Stimulated activated CD8-positive, alpha-beta memory T cell treated with anti-CD3 and anti-CD28 coated beads, Interleukin-12 subunit alpha, Interleukin-12 subunit beta, amount 100 ng/mL, for 24 hours (primary cell): ENCODE measurements around the gene RIN3.
"Not testable (repeated sequence)": the region's sequence is repeated elsewhere in the genome, so short reads cannot be mapped to it uniquely, and the experiment has no call there.

Experiments
- DNase-seq: peaks from one replicate; pipeline ENCODE4 v3.0.0-alpha.2; 2020; ENCODE audit errors: extremely low read depth

RIN3 gene

GRCh38 chr14:92665661-92666110, 152.1 kb downstream of the RIN3 start:
- no peak for DNase-seq

DNA sequence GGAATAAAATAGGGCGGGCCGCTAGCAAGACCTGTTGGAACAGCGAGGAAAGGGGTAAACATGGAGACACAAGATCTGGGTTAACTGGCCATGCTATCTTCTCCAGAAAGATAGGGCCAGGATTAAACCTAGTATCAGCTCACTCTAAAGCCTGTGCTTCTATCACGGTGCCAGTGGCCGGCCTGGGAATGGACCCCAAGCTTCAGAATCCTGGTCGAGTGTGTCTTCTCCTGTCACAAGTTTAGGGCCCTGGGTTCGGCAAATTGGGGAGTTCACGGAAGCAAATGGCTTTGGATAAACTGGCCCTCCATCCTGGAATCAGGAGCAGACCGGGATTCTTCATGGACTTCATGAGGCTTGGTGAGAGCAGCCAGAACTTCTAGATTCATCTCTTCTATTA, 152.7 kb downstream of the RIN3 start:
- no peak for DNase-seq

DNA sequence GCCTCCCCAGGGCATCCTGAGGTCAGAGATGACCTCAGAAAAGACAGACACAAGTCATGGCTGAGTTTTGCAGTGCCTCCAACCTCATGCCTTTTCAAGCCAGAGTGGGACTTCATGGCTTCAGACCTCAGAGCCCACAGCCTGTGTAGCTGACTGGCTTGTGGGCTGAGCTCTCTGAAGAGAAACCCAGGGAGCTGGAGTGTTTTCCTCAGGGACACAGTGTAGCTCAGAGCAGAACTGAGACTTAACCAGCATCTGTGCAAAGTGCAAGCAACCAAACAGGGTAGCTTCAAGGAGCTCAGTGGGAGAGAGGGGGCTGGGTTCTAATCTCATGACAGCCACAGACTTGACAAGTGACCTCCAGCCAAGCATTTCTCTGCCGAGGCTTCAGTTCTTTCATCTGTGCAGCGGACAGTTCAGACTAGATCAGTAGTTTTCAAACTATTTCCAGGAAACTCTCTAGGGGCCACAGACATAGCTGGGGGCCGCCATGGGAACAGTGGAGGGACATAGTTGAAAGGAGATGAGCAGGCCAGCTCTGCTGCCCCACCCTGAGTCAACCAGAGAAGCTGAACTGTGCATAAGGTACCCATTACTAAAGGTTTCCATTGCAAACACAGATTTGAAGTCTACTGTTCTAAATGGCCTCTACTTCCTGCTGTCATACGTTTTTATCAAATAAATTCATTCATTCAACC, 154.8 kb downstream of the RIN3 start:
- no peak for DNase-seq

- no peak for DNase-seq
Observed at GRCh38 chr14:92670160-92670559, 156.6 kb downstream of the RIN3 start.

GRCh38 chr14:92670643-92671366, 157.2 kb downstream of the RIN3 start:
- DNase-seq = no peak

DNA sequence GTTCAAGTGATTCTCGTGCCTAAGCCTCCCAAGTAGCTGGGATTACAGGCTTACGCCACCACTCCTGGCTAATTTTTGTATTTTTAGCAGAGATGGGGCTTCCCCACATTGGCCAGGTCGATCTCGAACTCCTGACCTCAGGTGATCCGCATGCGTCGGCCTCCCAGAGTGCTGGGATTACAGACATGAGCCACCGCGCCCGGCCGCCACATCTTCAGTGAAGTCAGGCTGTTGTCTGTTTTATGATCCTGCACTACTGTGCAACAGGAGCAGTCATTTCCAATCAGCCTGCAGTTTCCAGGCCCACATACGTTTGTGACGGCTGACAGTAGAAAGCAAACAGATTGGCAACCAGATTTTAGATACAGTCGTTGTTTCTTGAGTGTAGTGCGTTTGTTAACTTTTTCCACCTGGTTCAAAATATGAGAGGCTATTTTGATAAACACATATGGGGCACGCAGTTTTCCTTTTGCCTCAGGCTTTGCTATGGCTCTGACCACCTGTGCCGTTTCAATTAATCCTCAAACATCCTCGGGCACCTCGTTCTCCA, 160.1 kb downstream of the RIN3 start:
- DNase-seq = no peak

- DNase-seq = no peak
Observed at GRCh38 chr14:92675421-92675820, 161.8 kb downstream of the RIN3 start.

DNA sequence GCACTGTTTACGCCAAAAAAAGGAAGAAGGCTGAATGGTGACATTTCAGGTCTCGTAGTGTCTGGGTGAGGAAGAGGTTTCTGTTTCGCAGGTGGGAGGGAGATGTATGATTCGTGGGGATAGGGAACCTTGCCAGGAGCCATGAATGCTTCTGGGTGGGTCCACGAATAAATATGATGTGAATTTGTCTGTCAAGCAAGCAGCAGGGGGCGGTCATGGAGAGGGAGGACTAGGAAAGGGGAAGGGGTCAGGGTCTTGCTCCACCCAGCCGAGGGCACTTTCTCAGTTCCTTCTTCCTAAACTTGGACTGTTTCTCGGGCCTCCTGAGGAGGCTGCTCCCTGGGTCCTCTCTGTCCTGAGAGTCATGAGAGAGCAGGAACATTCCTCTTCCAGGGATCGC, 162.4 kb downstream of the RIN3 start:
- DNase-seq = no peak

- DNase-seq = no peak
Observed at GRCh38 chr14:92676403-92677086, 163.0 kb downstream of the RIN3 start.

DNA sequence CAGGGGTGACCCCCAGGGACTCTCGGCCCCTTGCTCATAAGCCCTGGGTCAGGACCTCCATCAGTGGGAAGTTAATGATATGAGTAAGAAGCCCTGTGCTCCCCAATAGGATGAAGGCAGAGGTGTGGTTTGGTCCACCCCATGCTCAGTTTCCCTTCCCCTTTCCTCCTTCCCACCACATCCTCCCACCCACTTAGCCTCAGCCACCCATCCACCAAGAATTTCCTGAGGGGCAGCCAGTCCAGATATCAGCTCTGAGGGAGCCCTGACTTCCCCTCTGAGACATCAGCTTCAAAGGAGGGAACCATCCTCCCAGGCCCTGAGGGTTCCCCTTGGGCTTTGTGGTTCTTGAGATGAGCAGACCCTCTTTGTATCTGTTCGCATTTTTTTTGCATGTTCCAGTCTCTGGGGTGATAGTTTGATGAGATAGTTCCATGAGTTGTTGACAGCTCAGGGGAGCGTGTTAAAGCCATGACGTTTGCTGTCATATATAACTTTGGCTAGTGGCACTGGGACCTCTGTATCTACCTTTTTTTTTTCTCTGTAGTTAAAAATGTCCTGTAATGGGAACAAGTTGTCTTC, 163.6 kb downstream of the RIN3 start:
- DNase-seq = peak; percentile 48

DNA sequence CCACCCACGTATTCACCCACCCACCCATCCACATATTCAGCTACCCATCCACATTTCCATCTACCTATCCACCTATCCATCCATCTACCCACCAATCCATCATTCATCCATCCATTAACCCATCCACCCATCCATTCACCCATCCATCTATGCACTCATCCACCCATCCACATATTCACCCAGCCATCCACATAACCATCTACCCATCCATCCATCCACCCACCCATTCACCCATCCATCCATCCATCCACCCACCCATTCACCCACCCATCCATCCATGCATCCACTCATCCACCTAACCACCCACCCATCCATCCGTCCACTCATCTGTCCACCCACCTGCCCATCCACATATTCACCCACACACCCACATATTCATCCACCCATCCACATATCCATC, 164.4 kb downstream of the RIN3 start:
- DNase-seq = no peak

DNA sequence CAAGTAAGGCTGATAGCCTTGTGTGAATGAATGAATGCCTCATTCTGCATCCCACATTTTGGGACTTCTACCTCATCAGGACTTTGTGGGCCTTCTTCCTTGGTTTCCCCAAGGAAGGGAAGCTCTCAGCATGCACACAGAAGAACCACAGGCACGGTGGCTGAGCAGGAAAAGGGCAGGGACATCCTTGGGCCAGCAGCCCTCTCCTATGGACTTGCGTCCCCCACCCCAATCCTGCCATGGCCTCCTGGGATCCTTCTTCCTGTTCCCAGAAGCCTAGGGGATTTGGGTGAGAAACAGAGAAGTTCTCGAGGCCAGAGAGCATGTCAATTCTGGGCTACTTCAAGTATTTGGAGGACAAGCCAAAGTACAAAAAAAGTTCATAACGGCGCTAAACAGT, 165.2 kb downstream of the RIN3 start:
- DNase-seq = no peak

DNA sequence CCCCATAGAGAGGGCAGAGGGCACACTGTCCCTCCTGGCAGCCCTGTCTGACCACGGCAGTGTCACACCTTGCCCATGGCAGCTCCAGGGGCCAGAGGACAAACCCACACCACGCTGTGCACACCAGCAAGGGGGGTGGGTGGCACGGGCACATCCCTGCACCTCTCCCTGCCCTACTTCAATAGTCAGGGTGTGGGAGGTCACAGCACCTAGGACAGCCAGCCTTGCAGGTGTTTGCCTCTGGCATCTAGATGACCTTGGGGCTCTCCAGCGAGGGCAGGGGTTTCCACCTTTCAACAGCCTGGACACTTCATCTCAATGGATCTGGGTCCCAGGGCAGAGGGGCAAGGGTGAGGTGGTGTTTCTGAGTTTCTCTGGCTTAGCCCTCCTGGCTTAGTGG, 165.7 kb downstream of the RIN3 start:
- DNase-seq = no peak

DNA sequence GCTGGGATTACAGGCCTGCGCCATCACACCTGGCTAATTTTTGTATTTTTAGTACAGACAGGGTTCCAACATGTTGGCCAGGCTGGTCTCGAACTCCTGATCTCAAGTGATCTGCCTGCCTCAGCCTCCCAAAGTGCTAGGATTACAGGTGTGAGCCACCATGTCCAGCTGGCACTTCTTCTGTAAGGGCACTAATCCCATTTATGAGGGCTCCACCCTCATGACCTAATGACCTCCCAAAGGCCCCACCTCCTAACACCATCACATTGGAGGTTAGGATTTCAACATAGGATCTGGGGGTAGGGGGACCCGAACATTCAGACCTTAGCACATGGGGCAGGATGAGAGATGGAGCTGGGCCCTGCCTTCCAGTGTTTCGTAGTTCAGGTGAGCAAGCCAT, 166.7 kb downstream of the RIN3 start:
- DNase-seq = not testable (repeated sequence)

DNA sequence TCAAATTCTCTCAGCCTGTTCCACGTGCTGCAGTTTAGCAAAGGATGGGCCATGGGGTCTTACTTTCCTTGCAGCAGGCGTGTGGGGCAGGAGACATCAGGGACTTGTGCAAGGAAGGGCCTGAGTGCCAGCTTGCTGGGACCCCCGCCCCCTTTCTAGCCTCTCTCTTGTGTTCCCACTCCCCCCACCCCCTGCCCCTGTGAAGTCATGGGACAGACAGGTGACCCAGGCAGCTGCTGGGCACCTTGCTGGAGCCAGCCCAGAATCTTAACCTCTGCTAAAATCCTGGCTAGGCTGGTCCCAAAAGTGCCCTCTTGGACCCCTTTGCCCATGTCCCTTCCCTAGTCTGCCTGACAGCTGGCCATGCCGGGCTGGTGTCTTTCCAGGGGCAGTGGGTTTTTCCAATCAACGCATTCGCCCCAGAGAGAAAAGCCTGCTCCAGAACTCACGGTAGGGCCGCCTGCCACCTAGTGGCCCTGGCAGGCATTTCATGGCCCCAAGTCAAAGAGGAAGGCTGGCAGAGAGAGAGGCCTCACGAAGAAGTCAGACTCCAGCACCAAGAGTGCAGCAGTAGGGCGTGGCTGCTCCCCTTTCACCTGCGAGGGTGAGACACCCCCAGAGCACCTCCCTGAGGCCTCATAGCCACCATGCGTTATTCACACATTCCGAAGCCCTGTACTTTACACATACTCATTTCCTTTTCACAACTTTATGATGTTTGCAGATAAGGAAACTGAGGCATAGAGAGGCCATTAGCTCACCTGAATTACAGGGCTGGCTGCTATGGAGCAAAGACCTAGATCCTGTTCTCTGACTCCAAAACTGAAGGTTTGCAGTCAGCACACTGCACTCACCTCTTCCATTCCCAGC, 167.4 kb downstream of the RIN3 start:
- peak; percentile 24 for DNase-seq

GRCh38 chr14:92683041-92683440, 169.5 kb downstream of the RIN3 start:
- no peak for DNase-seq

GRCh38 chr14:92684801-92685560, 171.4 kb downstream of the RIN3 start:
- no peak for DNase-seq

DNA sequence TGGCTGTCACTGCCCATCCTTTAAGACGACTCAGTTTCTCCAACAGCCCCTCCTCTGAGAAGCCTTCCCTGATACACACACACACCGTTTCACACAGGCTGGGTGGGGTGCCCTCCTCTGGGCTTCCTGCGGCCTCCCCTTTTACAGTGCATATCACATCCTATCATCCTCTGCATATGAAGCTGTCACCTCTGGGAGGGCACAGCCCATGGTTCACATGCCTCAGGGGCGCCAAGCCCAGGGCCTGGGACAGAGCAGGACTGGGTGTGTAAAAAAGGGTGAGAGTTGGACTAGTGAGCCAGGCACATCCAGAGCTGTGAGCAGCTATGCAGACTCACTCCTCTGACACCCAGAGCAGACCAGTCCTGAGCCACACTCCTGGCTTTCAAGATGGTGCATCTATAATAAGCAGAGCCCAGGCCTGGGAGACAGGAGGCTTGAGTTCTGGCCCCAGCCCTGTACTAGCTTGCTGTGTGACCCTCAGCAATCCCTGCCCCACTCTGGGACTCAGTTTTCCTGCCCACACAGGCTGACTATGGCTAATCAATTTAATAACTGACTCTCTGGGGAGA, 172.3 kb downstream of the RIN3 start:
- DNase-seq = no peak

DNA sequence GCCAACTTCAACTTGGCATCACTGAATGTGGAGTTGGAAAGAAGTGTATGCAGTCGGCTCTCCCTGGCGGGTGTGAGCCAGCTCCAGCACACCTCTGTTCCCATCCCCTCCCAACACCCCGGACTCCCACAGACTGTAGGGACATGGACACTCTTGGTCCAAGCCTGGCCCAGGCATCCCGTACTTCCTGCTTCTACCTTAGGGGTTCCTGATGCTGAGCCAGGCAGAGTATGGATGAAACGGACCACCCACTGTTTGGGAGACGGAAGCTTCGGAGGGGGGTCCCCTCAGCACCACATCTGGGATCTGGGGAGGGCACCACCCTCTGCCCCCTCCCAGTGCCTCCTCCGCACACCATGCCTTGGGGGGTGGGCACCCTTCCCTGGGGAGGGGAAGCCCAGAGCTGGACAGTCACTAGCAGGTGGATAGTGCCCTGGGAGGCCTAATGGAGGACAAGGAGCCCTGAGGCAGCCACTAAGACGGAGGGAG, 172.9 kb downstream of the RIN3 start:
- DNase-seq = no peak

- no peak for DNase-seq
Observed at GRCh38 chr14:92686900-92687427, 173.4 kb downstream of the RIN3 start.
